Islet of Langerhans (tissue), 1 donor: ENCODE results near the gene RABL2A.
"Not testable (repeated sequence)": the region's sequence is repeated elsewhere in the genome, so short reads cannot be mapped to it uniquely, and the experiment has no call there.

Experiments
- FAIRE-seq: peaks from one replicate; lab custom pipeline; 2011; peaks lifted over from hg19 to GRCh38; lab: Jason Lieb, UNC

RABL2A gene

GRCh38 chr2:113626616-113627330, at the start of gene RABL2A:
RABL2A (plus strand) TSS chr2:113627266; CDS start chr2:113628607, 1,341 bp downstream.
- not testable (repeated sequence) for FAIRE-seq

GRCh38 chr2:113578508-113578907, 48.6 kb upstream of the RABL2A start:
- FAIRE-seq, result not testable (repeated sequence)

GRCh38 chr2:113582473-113582872, 44.6 kb upstream of the RABL2A start:
- FAIRE-seq, result not testable (repeated sequence)

- FAIRE-seq, result not testable (repeated sequence)
Measured at GRCh38 chr2:113583521-113584225, 43.4 kb upstream of the RABL2A start.

- FAIRE-seq, result not testable (repeated sequence)
Measured at GRCh38 chr2:113584311-113585092, 42.6 kb upstream of the RABL2A start.

- FAIRE-seq, result not testable (repeated sequence)
Measured at GRCh38 chr2:113587201-113587600, 39.9 kb upstream of the RABL2A start.

- FAIRE-seq, result not testable (repeated sequence)
Measured at GRCh38 chr2:113589591-113589990, 37.5 kb upstream of the RABL2A start.

GRCh38 chr2:113591926-113592325, 35.1 kb upstream of the RABL2A start:
- not testable (repeated sequence) for FAIRE-seq

- not testable (repeated sequence) for FAIRE-seq
Measured at GRCh38 chr2:113593280-113593679, 33.8 kb upstream of the RABL2A start.

- not testable (repeated sequence) for FAIRE-seq
Measured at GRCh38 chr2:113595725-113596124, 31.3 kb upstream of the RABL2A start.

GRCh38 chr2:113597164-113597563, 29.9 kb upstream of the RABL2A start:
- FAIRE-seq, result not testable (repeated sequence)

GRCh38 chr2:113597572-113597971, 29.5 kb upstream of the RABL2A start:
- FAIRE-seq, result not testable (repeated sequence)

- not testable (repeated sequence) for FAIRE-seq
Measured at GRCh38 chr2:113598180-113598579, 28.9 kb upstream of the RABL2A start.

- FAIRE-seq, result not testable (repeated sequence)
Measured at GRCh38 chr2:113598738-113599137, 28.3 kb upstream of the RABL2A start.

GRCh38 chr2:113599208-113599607, 27.9 kb upstream of the RABL2A start:
- FAIRE-seq, result not testable (repeated sequence)

- FAIRE-seq, result not testable (repeated sequence)
Measured at GRCh38 chr2:113602040-113602769, 24.9 kb upstream of the RABL2A start.

- no peak for FAIRE-seq
Measured at GRCh38 chr2:113602869-113603466, 24.1 kb upstream of the RABL2A start.

- FAIRE-seq, result not testable (repeated sequence)
Measured at GRCh38 chr2:113603467-113604084, 23.5 kb upstream of the RABL2A start.

GRCh38 chr2:113604085-113604477, 23.0 kb upstream of the RABL2A start:
- not testable (repeated sequence) for FAIRE-seq

GRCh38 chr2:113604661-113605060, 22.4 kb upstream of the RABL2A start:
- FAIRE-seq, result not testable (repeated sequence)

GRCh38 chr2:113606036-113606435, 21.0 kb upstream of the RABL2A start:
- FAIRE-seq, result not testable (repeated sequence)
